HG03066 (cell line): ENCODE data around the gene PCBP3.
"Not testable (repeated sequence)": the region's sequence is repeated elsewhere in the genome, so short reads cannot be mapped to it uniquely, and the experiment has no call there.

Source experiments
- ATAC-seq: cut with Tn5 transposase; IDR thresholded peaks from one replicate; pipeline ENCODE4 v1.9.1; 2021; ENCODE audit warnings: low read depth; ENCODE audit not compliant: unreplicated experiment

PCBP3 gene

DNA sequence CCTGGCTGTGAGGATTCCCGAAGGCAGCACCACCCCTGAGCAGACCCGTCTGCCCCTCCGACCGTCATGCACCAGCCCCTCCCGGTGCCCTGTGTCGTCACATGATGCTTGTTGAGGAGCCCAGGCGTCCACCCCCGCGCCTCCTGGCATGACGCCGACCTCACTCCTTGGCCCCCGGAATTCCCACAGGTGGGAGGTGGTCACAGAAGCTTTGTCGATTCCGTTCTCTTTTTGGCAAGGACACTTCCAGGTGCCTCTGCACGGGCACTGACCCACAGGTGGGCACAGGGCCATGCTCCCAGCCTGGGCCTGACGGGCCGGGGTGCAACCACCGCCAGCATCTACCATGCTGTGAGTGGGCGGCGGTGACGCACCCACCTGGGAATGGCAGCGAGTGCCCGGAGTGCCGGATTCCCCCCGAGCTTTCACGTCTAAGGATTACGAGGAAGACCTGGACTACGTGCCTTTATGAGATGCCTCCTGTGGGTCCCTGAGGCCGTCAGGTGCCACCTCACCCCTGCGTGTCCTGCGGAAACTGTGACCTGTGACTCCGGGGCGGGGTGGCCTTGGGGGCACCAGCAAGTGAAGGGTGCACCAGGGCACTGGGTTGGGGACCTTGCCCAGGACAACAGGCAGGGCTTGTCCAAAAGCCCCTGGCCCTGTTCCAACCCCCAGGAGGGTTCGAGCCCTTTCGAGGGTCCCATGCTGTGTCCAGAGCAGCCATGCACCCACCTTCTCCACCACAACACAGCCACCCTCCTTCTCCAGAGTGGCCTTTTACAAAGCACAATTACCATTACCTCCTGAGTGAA is 306.6 kb downstream of the PCBP3 start:
- no peak for ATAC-seq

DNA sequence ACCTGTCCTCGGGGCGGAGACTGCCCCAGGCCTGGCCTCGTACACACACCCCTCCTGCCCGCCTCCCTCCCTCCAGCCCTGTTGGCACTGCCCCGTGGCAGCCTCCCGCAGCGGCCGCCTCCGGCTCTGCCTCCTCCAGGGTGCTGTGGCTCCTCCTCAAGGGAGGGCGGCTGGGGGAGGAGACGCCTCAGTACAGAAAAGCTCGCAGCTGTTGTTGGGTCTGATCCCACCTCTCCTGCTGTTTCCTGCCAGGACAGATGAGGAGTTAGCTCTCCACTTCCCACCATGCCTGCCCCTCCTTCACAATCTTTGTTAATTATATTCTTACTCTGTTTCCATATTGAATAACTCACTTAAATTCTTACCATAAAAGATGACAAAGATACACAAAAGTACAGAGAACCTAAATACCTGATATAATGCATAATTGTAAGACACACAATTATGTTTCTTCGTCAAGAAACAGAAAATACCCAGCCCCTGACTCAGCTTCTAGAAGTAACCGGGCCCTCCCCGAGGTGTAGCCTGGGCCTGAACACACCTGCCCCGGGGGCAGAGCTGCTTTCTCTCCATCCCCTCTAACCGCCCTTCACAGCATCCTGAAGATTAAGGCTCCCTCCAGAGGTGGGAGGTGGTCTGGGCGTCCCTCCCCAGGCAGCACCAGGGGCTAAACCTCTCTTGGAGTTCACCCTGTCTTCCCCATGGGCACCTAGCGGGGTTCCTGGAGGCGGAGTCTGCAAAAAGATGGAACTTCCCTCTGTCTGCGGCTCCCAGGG is 307.4 kb downstream of the PCBP3 start:
- ATAC-seq: no peak

DNA sequence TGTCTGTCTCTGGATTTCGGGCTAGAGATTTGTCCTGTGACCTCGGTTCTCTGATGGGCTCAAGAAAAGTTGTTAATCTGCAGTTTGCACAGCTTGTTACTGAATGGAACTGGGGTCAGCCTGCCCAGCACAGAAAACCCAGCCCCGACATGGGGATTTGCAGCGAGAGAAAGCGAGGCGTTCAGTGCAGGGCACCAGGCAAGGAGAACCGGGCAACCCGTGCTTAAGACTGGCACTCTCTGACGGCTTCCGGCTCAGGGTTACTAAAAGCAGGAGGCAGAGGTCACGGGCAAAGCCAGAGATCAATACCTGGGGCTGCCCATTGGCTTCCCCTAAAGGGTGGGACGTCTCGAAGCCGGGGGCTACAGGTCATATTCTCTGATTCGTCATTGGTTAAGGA is 308.2 kb downstream of the PCBP3 start:
- no peak for ATAC-seq

DNA sequence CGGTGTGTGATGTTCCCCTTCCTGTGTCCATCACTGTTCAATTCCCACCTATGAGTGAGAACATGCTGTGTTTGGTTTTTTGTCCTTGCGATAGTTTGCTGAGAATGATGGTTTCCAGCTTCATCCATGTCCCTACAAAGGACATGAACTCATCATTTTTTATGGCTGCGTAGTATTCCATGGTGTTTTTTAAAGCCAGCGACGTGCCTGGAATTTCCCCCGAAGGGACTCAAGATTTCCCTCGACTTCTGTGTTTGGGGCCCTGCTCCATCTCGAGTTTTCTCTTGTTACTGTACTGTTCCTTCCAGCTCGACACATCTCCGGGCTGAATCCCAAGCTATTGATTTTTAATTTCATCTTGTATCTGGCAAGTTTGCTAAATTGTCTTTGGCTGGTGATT is 309.0 kb downstream of the PCBP3 start:
- not testable (repeated sequence) for ATAC-seq

DNA sequence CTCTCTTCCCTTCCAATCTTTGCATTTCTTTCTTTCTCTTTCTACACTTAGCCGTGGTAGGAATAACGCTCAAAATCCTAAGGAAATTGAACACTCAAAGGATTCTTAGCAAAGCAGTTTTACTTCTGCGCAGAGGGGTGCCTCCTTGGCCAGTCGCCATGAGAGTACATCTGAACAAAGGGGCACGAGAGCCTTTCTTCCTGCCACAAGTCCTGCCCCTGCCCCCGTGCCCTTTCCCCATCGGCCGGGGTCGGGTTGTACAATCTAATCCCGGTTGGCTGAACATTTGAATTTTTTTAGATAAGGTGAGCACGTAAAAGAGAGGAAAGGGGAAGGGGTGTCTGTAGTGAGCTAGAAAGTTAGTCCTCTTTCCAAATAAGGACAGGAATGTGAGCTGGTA is 309.4 kb downstream of the PCBP3 start:
- ATAC-seq: no peak

DNA sequence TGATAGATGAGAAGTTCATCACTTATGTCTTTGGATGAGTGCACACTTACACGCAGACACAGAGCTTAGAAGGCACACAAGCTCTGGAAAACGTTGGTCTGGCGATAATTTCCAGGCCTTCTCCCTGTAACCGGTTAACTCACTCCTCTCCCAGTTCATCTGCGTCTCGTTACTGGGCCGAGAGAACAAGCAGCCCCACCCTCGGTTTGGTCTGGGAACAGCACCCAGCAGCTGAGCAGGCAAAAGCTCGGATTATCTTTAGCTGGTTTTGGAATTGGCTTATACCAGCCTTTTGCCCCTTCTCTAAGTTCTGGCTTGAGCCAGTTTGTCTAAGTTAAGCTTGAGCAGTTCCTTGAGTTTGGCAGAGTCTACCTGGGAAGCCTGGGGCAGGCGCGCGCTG is 310.7 kb downstream of the PCBP3 start:
- ATAC-seq: no peak

DNA sequence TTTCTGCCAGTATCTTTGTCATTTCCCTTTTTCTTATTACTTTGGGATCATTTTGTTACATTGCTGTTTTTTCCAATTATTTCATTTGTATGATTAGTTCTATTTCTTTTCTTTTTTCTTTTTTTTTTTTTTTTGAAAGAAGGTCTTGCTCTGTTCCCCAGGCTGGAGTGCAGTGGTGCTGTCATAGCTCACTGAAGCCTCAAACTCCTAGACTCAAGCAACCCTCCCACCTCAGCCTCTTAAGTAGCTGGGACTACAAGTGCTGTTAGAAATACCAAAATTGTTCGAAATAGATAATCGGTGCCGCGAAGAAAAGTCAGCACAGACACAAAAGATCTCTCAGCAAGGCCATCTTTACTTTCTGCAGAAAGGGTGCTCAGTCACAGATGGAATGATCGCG is 311.4 kb downstream of the PCBP3 start:
- ATAC-seq: no peak

DNA sequence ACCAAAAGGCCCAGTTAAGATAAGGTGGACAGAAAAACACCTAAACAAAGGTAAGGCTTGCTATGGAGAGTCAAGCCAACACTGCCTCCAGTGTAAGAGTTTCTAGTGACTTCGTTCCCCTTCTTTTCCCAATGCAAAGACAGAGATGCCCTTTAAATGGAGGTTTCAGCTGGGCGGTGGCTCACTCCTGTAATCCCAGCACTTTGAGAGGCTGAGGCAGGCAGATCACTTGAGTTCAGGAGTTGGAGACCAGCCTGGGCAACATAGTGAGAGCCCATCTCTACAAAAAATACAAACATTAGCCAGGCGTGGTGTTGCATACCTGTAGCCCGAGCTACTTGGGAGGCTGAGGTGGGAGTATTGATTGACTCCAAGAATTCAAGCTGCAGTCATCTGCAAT is 314.0 kb downstream of the PCBP3 start:
- ATAC-seq: no peak

DNA sequence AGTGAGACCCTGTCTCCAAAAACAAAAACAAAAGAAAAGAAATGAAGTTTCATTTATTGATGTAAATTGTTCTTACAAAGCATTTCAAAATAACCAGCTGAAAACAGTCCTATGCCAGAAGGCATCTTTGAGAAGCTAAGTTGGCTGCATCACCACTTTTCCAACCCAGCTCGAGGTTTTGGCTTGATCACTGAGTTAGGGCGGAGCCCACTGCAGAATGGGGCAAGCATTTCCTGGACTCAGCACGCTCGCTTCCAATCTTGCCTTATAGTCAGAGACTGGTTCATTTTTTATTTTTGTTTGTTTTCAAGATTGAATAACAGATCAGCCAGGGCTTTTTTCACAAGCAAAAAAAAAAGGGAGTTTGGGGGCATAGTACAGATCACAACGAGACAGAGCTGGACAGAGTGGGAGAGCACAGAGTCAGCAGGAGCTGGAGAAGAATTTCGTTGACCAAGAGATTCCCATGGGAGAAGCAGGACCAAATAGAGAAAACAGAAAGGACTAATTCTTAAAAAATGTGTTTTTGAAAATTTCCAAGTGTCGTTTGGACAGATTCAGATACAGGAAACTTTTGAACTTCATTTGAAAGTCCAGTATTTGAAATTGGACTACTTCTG is 314.6 kb downstream of the PCBP3 start:
- no peak for ATAC-seq

DNA sequence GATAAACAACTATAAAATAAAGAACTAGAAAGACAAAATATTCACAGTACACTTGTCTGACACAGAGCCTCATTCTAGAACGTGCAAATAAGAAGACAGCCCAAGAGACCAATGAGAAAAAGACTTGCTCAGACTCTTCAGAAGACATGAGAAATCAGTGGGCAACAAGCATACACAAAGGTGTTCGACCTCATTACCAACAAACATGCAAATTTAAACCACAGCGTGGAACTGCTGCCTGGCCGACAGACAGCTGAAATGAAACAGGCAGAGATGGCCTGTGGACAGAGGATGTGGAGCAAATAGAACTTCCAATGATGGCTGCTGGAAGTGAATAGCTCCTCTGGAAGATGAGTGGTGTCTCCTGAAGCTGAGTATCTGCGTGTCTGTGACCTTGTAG is 315.7 kb downstream of the PCBP3 start:
- ATAC-seq: no peak

DNA sequence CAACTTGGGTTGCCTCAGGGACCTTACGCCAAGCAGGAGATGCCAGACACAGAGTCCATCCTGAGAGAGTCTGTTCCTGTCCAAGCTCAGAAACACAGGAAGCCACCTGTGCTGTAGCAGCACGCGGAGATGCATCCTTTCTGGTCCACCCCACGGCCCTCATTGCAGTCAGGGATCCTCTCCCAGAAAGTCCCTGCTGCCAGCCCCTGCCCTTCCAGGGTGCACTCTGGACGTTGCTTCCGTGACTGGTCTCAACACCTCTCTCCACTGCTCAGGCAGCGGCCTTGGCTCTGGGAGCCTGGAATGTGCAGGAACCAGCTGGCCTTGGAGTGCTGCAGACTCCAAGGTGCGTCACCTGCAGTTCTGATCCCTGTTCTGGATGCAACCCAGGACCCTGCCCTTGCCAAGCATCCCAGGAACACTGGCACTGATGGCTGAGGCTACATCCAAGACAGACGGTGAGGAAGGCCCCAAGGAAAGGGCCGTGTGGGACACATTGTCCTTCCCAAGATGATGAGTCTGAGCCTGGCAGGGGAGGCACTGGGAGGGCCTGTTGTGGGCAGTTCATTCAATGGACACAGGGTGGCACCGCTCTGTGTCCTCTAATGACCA is 316.4 kb downstream of the PCBP3 start:
- no peak for ATAC-seq

DNA sequence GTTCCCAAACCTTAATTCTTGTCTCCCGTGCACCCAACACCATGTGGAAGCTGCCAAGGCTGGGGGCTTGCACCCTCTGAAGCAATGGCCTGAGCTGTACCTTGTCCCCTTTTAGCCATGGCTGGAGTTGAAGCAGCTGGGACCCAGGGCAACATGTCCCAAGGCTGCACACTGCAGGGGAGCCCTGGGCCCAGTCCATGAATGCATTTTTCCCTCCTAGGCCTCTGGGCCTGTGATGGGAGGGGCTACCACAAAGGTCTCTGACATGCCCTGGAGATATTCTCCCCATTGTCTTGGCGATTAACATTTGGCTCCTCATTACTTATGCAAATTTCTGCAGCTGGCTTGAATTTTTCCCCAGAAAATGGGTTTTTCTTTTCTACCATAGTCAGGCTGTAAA is 317.9 kb downstream of the PCBP3 start:
- ATAC-seq: not testable (repeated sequence)

DNA sequence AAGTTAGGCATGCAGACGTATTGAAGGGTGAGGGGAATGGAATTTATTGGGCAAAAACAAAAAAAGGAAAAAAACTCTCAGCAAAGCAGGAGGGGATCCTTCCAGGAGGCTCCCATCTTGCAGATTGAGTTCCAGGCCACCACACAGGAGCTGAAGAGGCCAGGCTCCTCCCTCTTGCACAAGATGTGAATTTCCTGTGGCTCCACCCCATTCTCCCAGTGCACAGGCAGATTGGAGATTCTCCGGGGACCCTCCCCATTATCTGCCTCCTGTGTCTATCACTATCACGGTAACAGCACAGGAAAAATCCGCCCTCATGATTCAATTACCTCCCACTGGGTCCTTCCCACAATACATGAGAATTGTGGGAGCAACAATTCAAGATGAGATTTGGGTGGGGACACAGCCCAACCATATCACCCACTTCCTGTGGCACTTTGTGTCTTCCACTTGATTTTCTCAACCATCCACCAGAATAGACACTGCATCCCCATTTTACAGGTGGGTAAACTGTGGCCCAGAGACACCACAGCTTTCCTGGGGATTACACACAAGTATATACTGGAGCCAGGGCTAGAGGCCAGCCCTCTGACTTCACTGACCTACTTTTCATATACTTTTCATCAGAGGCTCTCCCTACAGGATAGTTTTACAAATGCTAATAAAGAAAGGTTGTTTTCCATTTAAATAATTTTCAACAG is 319.2 kb downstream of the PCBP3 start:
- no peak for ATAC-seq

DNA sequence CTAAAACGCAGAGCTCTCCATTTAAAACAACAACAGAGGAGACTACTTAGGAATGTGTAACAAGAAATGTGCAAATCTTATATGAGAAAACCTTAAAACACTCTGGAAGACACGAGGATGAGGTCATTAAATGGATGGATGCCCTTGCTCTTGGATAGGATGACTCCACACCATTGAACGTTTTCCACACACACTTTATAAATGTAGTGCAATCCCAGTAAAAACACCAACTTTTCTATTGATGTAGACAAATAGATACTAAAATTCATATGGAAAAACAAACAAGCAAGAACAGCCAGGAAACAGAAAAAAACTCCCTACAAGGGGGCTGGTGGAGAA is 319.7 kb downstream of the PCBP3 start:
- no peak for ATAC-seq

DNA sequence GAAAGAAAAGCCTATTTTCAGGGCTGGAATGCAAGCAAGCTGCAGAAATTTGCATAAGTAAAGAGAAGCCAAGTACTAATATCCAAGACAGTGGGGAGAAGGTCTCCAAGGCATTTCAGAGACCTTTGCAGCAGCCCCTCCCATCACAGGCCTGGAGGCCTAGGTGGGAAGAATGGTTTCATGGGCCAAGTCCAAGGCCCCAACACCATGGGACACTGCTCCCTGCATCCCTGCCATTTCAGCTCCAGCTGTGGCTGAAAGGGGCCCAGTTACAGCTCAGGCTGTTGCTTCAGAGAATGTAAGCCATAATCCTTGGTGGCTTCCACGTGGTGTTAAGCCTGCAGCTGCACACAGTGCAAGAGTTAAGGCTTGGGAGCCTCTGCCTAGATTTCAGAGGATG is 321.1 kb downstream of the PCBP3 start:
- ATAC-seq: no peak

DNA sequence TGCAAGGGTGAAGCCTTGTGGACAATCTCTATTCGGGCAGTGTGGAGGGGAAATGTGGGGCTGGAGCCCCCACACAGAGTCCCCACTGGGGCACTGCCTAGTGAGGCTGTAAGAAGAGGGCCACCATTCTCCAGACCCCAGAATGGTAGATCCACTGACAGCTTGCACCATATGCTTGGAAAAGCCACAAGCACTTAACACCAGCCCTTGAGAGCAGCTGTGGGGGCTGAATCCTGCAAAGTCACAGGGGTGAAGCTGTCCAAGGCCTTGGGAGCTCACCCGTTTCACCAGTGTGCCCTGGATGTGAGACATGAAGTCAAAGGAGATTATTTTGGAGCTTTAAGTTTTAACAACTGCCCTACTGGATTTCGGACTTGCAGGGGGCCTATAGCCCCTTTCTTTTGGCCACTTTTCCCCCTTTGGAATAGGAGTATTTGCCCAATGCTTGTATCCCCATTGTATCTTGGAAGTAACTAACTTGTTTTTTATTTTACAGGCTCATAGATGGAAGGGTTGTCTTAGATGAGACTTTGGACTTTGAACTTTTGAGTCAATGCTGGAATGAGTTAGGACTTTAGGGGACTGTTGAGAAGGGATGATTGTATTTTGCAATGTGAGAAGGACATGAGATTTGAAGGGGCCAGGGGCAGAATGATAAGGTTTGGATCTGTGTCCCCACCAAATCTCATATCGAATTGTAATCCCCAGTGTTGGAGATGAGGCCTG is 321.7 kb downstream of the PCBP3 start:
- no peak for ATAC-seq

DNA sequence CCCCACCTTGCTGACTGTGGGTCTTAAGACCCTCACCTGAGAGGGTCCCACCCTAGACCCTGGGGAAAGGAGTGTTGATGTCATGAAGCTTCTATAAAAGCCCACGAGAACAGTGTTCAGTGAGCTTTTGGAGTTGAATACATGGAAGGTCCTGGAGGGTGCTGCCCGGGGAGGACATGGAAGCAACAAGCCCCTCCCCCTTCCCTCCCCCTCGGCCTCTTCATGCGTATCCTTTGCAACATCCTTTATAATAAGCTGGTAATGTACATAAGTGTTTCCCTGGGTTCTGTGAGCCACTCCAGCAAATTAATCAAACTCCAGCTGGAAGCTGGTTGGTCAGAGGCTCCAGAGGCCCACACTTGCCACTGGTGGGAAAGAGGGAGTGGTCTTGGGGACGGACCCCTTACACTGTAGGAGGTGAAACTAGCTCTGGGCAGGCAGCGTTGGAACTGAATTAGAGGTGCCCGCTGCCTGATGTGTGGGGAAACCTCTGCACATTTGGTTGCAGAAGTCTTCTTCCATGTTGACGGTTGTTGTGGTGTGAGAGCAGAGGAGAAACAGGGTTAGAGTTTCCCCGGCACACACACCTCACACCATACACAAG is 323.4 kb downstream of the PCBP3 start:
- ATAC-seq: no peak

DNA sequence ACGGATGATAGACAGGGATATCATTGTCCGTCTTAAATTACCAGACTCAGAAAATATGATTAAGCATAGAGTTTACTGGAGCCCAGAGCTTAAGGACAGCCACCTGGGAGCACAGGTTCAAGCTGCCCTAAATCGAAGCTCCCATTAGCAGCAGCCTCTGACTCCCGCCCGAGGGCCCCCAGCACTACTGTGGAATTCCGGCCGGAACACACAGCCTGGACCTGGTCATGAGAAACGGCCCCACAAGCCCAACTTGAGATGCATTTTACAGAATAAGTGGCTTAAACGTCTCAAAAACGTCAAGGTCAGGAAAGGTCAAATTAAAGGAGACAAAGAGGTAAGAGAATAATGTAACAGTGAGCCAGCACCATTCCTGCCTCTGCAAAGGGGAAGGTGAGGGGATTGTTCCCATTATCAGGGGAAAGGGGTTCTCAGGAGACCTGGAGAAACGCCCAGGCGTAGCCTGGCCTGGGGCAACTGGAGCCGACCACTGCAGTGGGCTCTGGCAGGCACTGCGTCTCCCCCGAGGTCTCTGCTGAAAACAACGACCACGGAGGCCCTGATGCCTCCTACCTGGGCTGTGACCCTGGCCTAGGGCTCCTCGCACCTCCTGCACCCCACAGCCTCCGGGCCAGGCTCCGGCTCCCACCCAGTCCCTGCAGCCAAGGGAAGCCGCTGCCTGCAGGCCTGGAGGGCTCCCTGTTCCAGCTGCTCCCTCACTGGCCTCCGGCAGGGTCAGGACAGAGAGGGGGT is 326.6 kb downstream of the PCBP3 start:
- no peak for ATAC-seq
